GM12891 (cell line): Measurements from ENCODE around the gene ADCY3.

Experiments used
- POLR2AphosphoS5 ChIP-seq: IDR thresholded peaks from 2 replicates; pipeline ENCODE4 v1.6.1; 2011; ENCODE audit warnings: low read depth, low read length, control low read depth
- TAF1 ChIP-seq: IDR thresholded peaks from 2 replicates; pipeline ENCODE4 v1.6.1; 2011; ENCODE audit warnings: low read depth, low read length, control low read depth

- TF ChIP-seq TAF1 (no peak), POLR2AphosphoS5 (no peak)
Measured at GRCh38 chr2:24850944-24851343, 69.1 kb downstream of the ADCY3 start.
